IPS-18a (cell line): ENCODE results near the gene RGL3.

Experiments
- H3K27ac ChIP-seq: one replicate; pipeline ENCODE4 v1.5.1; 2013; ENCODE audit warnings: low read length
- H3K27me3 ChIP-seq: one replicate; pipeline ENCODE4 v1.6.1; 2013; ENCODE audit warnings: mild to moderate bottlenecking, low read length; ENCODE audit not compliant: control insufficient read depth, insufficient read depth
- H3K36me3 ChIP-seq: one replicate; pipeline ENCODE4 v1.6.1; 2013; ENCODE audit warnings: low read depth, low read length; ENCODE audit not compliant: control insufficient read depth
- H3K4me1 ChIP-seq: one replicate; pipeline ENCODE4 v1.6.1; 2013; ENCODE audit warnings: low read depth, low read length; ENCODE audit not compliant: control insufficient read depth
- H3K4me3 ChIP-seq: one replicate; pipeline ENCODE4 v1.5.1; 2013; ENCODE audit warnings: low read length
- H3K9ac ChIP-seq: one replicate; pipeline ENCODE4 v1.6.1; 2013; ENCODE audit warnings: mild to moderate bottlenecking, low read length, moderate library complexity
- H3K9me3 ChIP-seq: one replicate; pipeline ENCODE4 v1.6.1; 2013; ENCODE audit warnings: low read depth, low read length; ENCODE audit not compliant: control insufficient read depth

The RGL3 gene

GRCh38 chr19:11425719-11426457 lies 6.8 kb upstream of the RGL3 start:
- Histone ChIP-seq H3K4me3 (no peak overlapping the region), H3K9me3 (no peaks in the 10 kb centered on the region), H3K4me1 (no peaks in the 10 kb centered on the region), H3K27ac (no peak overlapping the region), H3K27me3 (peaks cover 20% of the 10 kb centered on the region), H3K36me3 (no peaks in the 10 kb centered on the region), H3K9ac (no peak overlapping the region)

- peaks cover 3% of the 10 kb centered on the region for H3K4me1 ChIP-seq
- no peak overlapping the region for H3K4me3 ChIP-seq
- no peaks in the 10 kb centered on the region for H3K9me3 ChIP-seq
- no peak overlapping the region for H3K27ac ChIP-seq
- H3K27me3 ChIP-seq: peaks cover 39% of the 10 kb centered on the region
- H3K9ac ChIP-seq: no peak overlapping the region
- no peaks in the 10 kb centered on the region for H3K36me3 ChIP-seq
Observed at GRCh38 chr19:11423791-11424181, 4.7 kb upstream of the RGL3 start.

GRCh38 chr19:11423164-11423790 lies 4.2 kb upstream of the RGL3 start:
- Histone ChIP-seq H3K36me3 (no peaks in the 10 kb centered on the region), H3K4me1 (peaks cover 3% of the 10 kb centered on the region), H3K4me3 (no peak overlapping the region), H3K9ac (no peak overlapping the region), H3K27ac (no peak overlapping the region), H3K27me3 (peaks cover 42% of the 10 kb centered on the region), H3K9me3 (no peaks in the 10 kb centered on the region)

GRCh38 chr19:11422163-11423065 lies 3.3 kb upstream of the RGL3 start:
- Histone ChIP-seq H3K9me3 (no peaks in the 10 kb centered on the region), H3K27ac (no peak overlapping the region), H3K9ac (no peak overlapping the region), H3K27me3 (peaks cover 42% of the 10 kb centered on the region), H3K4me1 (peaks cover 3% of the 10 kb centered on the region), H3K4me3 (peak overlapping the region; percentile 61), H3K36me3 (no peaks in the 10 kb centered on the region)

GRCh38 chr19:11421371-11422098 lies 2.4 kb upstream of the RGL3 start:
- no peaks in the 10 kb centered on the region for H3K9me3 ChIP-seq
- no peak overlapping the region for H3K27ac ChIP-seq
- H3K9ac ChIP-seq: peak overlapping the region; percentile 21
- H3K4me3 ChIP-seq: peak overlapping the region; percentile 61
- no peaks in the 10 kb centered on the region for H3K36me3 ChIP-seq
- peaks cover 42% of the 10 kb centered on the region for H3K27me3 ChIP-seq
- H3K4me1 ChIP-seq: peaks cover 3% of the 10 kb centered on the region

GRCh38 chr19:11420429-11421370 lies 1.6 kb upstream of the RGL3 start:
- Histone ChIP-seq H3K4me1 (peaks cover 3% of the 10 kb centered on the region), H3K9ac (no peak overlapping the region), H3K9me3 (no peaks in the 10 kb centered on the region), H3K27ac (no peak overlapping the region), H3K27me3 (peaks cover 42% of the 10 kb centered on the region), H3K4me3 (peak overlapping the region; percentile 61), H3K36me3 (no peaks in the 10 kb centered on the region)

GRCh38 chr19:11418094-11418548 lies 993 bp downstream of the RGL3 start:
- Histone ChIP-seq H3K4me3 (peak overlapping the region; percentile 87), H3K9me3 (no peaks in the 10 kb centered on the region), H3K9ac (peak overlapping the region; percentile 50), H3K4me1 (peaks cover 3% of the 10 kb centered on the region), H3K27ac (no peak overlapping the region), H3K27me3 (peaks cover 35% of the 10 kb centered on the region), H3K36me3 (no peaks in the 10 kb centered on the region)

- Histone ChIP-seq H3K9me3 (no peaks in the 10 kb centered on the region), H3K27me3 (peaks cover 29% of the 10 kb centered on the region), H3K4me1 (peaks cover 3% of the 10 kb centered on the region), H3K9ac (no peak overlapping the region), H3K27ac (no peak overlapping the region), H3K36me3 (no peaks in the 10 kb centered on the region), H3K4me3 (no peak overlapping the region)
Observed at GRCh38 chr19:11416346-11417052, 2.6 kb downstream of the RGL3 start.

GRCh38 chr19:11414544-11414943 lies 4.6 kb downstream of the RGL3 start:
- H3K9ac ChIP-seq: no peak overlapping the region
- H3K4me3 ChIP-seq: no peak overlapping the region
- H3K36me3 ChIP-seq: no peaks in the 10 kb centered on the region
- H3K27me3 ChIP-seq: peaks cover 9% of the 10 kb centered on the region
- no peaks in the 10 kb centered on the region for H3K9me3 ChIP-seq
- peaks cover 2% of the 10 kb centered on the region for H3K4me1 ChIP-seq
- no peak overlapping the region for H3K27ac ChIP-seq

GRCh38 chr19:11410682-11411081 lies 8.4 kb downstream of the RGL3 start:
- no peak overlapping the region for H3K9ac ChIP-seq
- H3K27ac ChIP-seq: no peak overlapping the region
- no peak overlapping the region for H3K4me3 ChIP-seq
- no peaks in the 10 kb centered on the region for H3K27me3 ChIP-seq
- H3K36me3 ChIP-seq: no peaks in the 10 kb centered on the region
- H3K9me3 ChIP-seq: no peaks in the 10 kb centered on the region
- no peaks in the 10 kb centered on the region for H3K4me1 ChIP-seq
